Mesendoderm (in vitro differentiated cells): ENCODE measurements around the gene IFFO2. TPM values are rescaled to one million over a fixed set of nuclear protein-coding genes. Genes with fewer than 3 reads are reported as not detected.

Experiments used
- DNase-seq: peaks from one replicate; pipeline ENCODE4 v3.0.0; 2013
- H2AK5ac ChIP-seq: 2 replicates; pipeline ENCODE4 v1.6.1; 2013; ENCODE audit warnings: low read length, inconsistent platforms
- H2BK120ac ChIP-seq: 2 replicates; pipeline ENCODE4 v1.6.1; 2013; ENCODE audit warnings: low read depth, mild to moderate bottlenecking, low read length, moderate library complexity, mixed read lengths
- H2BK15ac ChIP-seq: replicated peaks from 2 replicates; pipeline ENCODE4 v1.6.1; 2013; ENCODE audit warnings: low read depth, mild to moderate bottlenecking, moderate library complexity
- H2BK5ac ChIP-seq: 2 replicates; pipeline ENCODE4 v1.6.1; 2013; ENCODE audit warnings: low read length, inconsistent platforms
- H3K18ac ChIP-seq: 2 replicates; pipeline ENCODE4 v1.6.1; 2013; ENCODE audit warnings: mild to moderate bottlenecking, low read length, mixed read lengths
- H3K23ac ChIP-seq: one replicate; pipeline ENCODE4 v1.6.1; 2013; ENCODE audit warnings: low read length
- H3K27ac ChIP-seq: 2 replicates; pipeline ENCODE4 v1.5.1; 2013; ENCODE audit warnings: low read depth, mild to moderate bottlenecking, inconsistent platforms, low read length, moderate library complexity
- H3K27me3 ChIP-seq: 2 replicates; pipeline ENCODE4 v1.6.1; 2013; ENCODE audit warnings: low read length, control low read depth, mild to moderate bottlenecking, inconsistent platforms; ENCODE audit not compliant: insufficient read depth, poor library complexity
- H3K36me3 ChIP-seq: 2 replicates; pipeline ENCODE4 v1.6.1; 2013; ENCODE audit warnings: low read length, inconsistent platforms; ENCODE audit not compliant: control insufficient read depth, insufficient read depth
- H3K4ac ChIP-seq: one replicate; pipeline ENCODE4 v1.6.1; 2013; ENCODE audit warnings: low read depth, mild to moderate bottlenecking, low read length, moderate library complexity
- H3K4me1 ChIP-seq: 2 replicates; pipeline ENCODE4 v1.6.1; 2013; ENCODE audit warnings: low read depth, low read length, inconsistent platforms; ENCODE audit not compliant: control insufficient read depth
- H3K4me2 ChIP-seq: 2 replicates; pipeline ENCODE4 v1.6.1; 2013; ENCODE audit warnings: low read length
- H3K4me3 ChIP-seq: 2 replicates; pipeline ENCODE4 v1.5.1; 2013; ENCODE audit warnings: mild to moderate bottlenecking, low read length
- H3K56ac ChIP-seq: one replicate; pipeline ENCODE4 v1.6.1; 2013; ENCODE audit warnings: low read length
- H3K79me1 ChIP-seq: 2 replicates; pipeline ENCODE4 v1.6.1; 2013; ENCODE audit warnings: low read length, inconsistent platforms
- H3K79me2 ChIP-seq: 2 replicates; pipeline ENCODE4 v1.6.1; 2013; ENCODE audit warnings: mild to moderate bottlenecking, low read length; ENCODE audit not compliant: control insufficient read depth, insufficient read depth
- H3K9ac ChIP-seq: 2 replicates; pipeline ENCODE4 v1.6.1; 2013; ENCODE audit warnings: low read length, inconsistent platforms
- H4K5ac ChIP-seq: one replicate; pipeline ENCODE4 v1.6.1; 2013; ENCODE audit warnings: low read length
- H4K8ac ChIP-seq: one replicate; pipeline ENCODE4 v1.6.1; 2013; ENCODE audit warnings: low read depth, mild to moderate bottlenecking, control low read depth, low read length, moderate library complexity
- WGBS: extraction: QIAGEN DNeasy Blood & Tissue Kit; methylation state at CpG from one replicate; pipeline ENCODE4 v1.1.7; 2013; ENCODE audit warnings: low lambda C conversion rate, missing lambda C conversion rate; ENCODE audit not compliant: insufficient coverage; ENCODE audit errors: extremely low coverage; 5-methylcytosine and 5-hydroxymethylcytosine counted together
- polyA plus RNA-seq, 2 experiments: library from polyadenylated mRNA; stranded (reverse); fragments of 200-250 nt; gene quantifications; one replicate each; pipeline ENCODE4 v1.2.3, GENCODE V29; 2013

The IFFO2 gene
- polyA plus RNA-seq (2013, experiment 1 of 2) = 10.7 TPM
- 11.3 TPM for polyA plus RNA-seq (2013, experiment 2 of 2)

DNA sequence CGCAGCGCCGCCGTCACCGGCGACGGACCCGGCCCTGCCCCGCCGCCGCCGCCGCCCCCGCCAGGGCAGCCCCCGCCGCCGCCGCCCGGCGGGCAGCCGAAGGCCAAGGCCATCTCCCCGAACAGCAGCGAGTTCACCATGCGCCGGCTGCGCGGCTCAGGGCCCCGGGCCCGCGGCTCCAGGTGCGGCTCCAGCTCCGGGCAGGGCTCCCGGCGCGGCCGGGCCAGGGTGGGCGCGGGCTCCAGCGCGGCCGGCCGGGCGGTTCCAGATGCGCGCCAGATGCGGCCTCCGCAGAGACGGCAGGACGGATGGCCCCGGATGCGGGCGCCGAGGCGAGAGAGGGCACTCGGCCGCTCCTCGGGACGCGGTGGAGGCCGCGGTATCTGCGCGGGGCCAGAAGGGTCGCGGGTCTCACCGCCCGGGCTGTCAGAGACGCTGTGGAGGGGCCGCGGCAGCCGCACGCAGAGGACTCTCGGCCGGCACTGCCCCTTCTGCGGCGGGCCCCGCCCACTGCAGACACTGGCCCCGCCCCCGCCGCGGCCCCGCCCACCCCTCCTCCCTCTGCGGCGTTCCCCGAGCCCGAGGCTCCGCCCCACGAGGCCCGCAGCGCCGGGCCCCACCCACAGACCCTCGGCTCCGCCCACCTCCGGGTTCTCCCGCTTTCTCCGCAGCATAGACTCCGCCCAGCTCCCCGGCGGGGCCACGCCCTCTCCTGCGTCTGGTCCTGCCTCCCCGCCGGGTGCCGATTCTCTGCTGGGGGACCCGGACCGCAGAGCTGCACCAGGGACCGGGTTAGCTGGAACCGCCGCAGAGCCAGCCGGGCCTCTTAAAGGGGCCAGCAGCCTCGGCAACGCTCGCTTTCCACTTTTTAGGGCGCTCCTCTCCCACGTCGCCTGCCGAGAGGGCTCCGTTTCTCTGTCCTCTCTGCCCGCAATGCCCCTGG is at the start of gene IFFO2:
Gene IFFO2, minus strand, starts transcription at position 484 of the 943 bp plus-strand sequence. Its CDS starts 344 bp downstream, at position 140.
- WGBS = no CpG with 5 or more reads among the region's 119 CpGs
- Histone ChIP-seq H3K4me2 (peak within 1 kb of the TSS; percentile 89), H3K36me3 (no peaks in the 10 kb centered on the region), H2BK5ac (no peak within 1 kb of the TSS), H3K27ac (no peak within 1 kb of the TSS), H3K56ac (peak within 1 kb of the TSS; percentile 88), H3K18ac (peak within 1 kb of the TSS; percentile 36), H2AK5ac (no peak within 1 kb of the TSS), H3K79me1 (peaks cover 8% of the 10 kb centered on the region), H2BK120ac (no peak within 1 kb of the TSS), H4K8ac (no peak within 1 kb of the TSS), H3K4ac (no peak within 1 kb of the TSS), H3K9ac (peak within 1 kb of the TSS; percentile 78), H3K4me3 (peak within 1 kb of the TSS; percentile 62), H2BK15ac (no peak within 1 kb of the TSS), H3K23ac (peak within 1 kb of the TSS; percentile 94), H4K5ac (no peak within 1 kb of the TSS), H3K27me3 (no peaks in the 10 kb centered on the region), H3K79me2 (peaks cover 15% of the 10 kb centered on the region), H3K4me1 (peaks cover 6% of the 10 kb centered on the region)
- DNase-seq = peak; percentile 94

DNA sequence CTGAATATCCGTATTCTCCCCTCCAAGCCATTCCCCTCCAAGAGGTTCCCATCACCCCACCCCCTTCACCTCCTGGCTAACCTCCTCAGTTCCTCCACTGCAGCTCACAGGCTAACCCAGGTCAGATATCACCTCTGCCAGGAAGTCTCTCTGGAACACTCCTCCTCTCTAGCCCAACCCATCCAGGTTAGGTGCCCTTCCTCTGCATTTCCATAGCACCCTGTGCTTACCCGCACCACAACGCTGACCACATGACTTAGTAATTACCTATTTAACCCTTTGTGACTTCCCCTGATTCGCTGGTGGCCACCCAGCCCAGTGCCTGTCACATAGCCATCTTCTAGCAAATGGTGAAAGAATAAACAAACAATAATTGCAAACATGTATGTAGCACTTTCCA is 49.5 kb upstream of the IFFO2 start:
- DNase-seq = peak; percentile 48
- no peak overlapping the region for H2BK120ac ChIP-seq

DNA sequence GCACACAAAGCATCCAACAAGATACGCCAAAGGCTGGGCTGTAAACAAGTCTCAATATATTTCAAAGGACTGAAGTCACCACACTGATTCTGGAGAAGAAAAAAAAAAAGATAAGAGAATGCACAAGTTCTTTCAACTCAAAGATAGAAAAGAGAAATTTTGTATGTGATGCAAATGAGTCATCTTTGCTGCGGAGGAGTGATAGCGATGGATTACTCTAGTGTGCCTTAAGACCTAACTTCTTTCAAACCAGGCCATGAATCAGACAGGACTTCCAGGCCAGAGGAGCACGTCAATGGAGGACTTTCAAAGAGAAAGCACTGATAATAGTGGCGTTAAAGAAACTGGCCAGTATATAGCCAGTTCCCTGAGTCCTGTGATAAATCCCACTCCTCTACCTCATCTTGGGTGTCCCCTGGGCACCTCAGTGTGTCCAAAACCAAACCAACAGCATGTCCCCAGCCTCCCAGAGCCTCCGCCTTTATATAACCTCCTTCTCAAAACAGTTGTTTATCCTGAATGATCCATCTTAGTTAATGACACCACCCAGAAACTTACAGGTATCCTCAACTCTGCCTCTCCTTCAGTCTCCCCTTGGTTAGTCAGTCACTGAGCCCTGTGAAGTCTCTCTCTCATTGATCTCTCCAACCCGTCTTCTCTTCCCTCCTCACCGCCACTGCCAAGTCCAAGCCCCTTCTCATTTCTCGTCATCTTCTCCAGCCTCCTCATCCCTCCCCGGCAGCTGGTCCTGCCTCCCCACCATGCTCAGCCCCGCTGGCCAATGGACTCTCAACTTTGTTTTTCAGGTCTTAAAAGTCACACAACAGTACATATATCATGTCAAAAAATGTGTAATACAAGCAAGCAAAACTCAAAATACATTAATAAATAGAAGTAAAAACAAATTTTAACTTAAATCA is 47.2 kb upstream of the IFFO2 start:
- no peak overlapping the region for H3K27ac ChIP-seq
- no peaks in the 10 kb centered on the region for H3K79me1 ChIP-seq

More for the DNA sequence above, 49.5 kb upstream of the IFFO2 start:
- Histone ChIP-seq H3K23ac (no peak overlapping the region), H3K79me1 (no peaks in the 10 kb centered on the region), H3K9ac (no peak overlapping the region), H3K36me3 (no peaks in the 10 kb centered on the region), H4K5ac (no peak overlapping the region), H3K4me1 (peaks cover 4% of the 10 kb centered on the region), H3K4ac (no peak overlapping the region), H3K4me3 (no peak overlapping the region), H3K18ac (no peak overlapping the region), H3K56ac (no peak overlapping the region), H3K79me2 (no peaks in the 10 kb centered on the region), H4K8ac (no peak overlapping the region), H2BK15ac (no peak overlapping the region), H2BK5ac (no peak overlapping the region), H2AK5ac (no peak overlapping the region), H3K27ac (no peak overlapping the region), H3K27me3 (no peaks in the 10 kb centered on the region), H3K4me2 (no peak overlapping the region)
- WGBS = no CpG with 5 or more reads among the region's 4 CpGs

DNA sequence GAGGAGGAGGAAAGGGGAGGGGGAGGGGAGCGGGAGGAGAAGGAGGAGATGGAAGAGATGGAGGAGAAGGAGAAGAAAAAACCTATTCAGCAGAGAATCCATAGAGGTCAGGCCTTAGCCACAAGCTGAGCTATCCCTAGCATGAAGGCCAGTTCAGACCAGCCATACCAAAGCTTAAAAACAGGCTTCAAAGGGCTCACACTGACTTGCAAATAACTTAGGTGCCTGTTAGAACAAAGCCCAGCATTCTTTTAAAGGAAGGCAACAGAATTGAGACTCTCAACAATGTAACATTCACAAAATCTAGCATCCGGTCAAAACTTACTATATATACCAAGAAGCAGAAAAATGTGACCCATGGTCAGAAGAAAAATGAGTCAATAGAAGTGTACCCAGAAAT is 43.6 kb upstream of the IFFO2 start:
- no peak overlapping the region for H3K9ac ChIP-seq

More for the DNA sequence above, 47.2 kb upstream of the IFFO2 start:
- Histone ChIP-seq H3K27me3 (no peaks in the 10 kb centered on the region), H3K23ac (no peak overlapping the region), H3K4ac (no peak overlapping the region), H3K4me1 (no peaks in the 10 kb centered on the region), H2BK5ac (no peak overlapping the region), H3K56ac (no peak overlapping the region), H3K36me3 (no peaks in the 10 kb centered on the region), H3K18ac (no peak overlapping the region), H3K4me2 (no peak overlapping the region), H3K9ac (no peak overlapping the region), H2BK120ac (no peak overlapping the region), H2BK15ac (no peak overlapping the region), H3K79me2 (no peaks in the 10 kb centered on the region), H4K8ac (no peak overlapping the region), H3K4me3 (no peak overlapping the region), H2AK5ac (no peak overlapping the region), H4K5ac (no peak overlapping the region)
- no peak for DNase-seq
- WGBS = no CpG with 5 or more reads among the region's 11 CpGs

DNA sequence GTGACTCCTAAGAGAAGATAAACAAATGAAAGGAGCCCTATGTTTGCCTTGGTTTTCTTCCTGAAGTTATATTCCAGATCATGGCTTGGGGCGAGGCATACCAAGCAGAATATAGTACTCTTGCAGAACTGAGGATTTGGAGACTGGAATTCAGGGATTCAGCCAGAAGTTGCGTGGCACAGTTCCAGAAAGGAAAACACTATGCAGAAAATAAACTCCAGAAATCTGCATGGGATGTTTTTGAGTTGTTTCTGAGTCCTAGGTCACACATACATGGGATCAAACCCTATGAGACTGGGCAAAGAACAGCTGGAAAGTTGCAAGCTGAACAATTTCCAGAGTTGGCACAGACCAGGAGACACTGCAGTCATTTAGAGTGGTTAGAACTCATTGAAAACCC is 42.9 kb upstream of the IFFO2 start:
- Histone ChIP-seq H2BK15ac (no peak overlapping the region), H4K8ac (no peak overlapping the region), H3K4me2 (no peak overlapping the region), H2BK5ac (no peak overlapping the region), H3K36me3 (no peaks in the 10 kb centered on the region), H3K4ac (no peak overlapping the region), H3K9ac (no peak overlapping the region), H3K23ac (no peak overlapping the region), H3K27ac (no peak overlapping the region), H2BK120ac (no peak overlapping the region), H3K79me1 (no peaks in the 10 kb centered on the region), H3K27me3 (no peaks in the 10 kb centered on the region), H2AK5ac (no peak overlapping the region), H3K4me1 (no peaks in the 10 kb centered on the region), H3K18ac (no peak overlapping the region), H4K5ac (no peak overlapping the region), H3K79me2 (no peaks in the 10 kb centered on the region), H3K56ac (no peak overlapping the region), H3K4me3 (no peak overlapping the region)
- no CpG with 5 or more reads among the region's 2 CpGs for WGBS
- DNase-seq = no peak

More for the DNA sequence above, 43.6 kb upstream of the IFFO2 start:
- no peak overlapping the region for H2BK5ac ChIP-seq
- no peaks in the 10 kb centered on the region for H3K79me1 ChIP-seq
- DNase-seq = no peak
- H3K56ac ChIP-seq = no peak overlapping the region
- H3K27me3 ChIP-seq = no peaks in the 10 kb centered on the region
- H4K5ac ChIP-seq = no peak overlapping the region
- no peak overlapping the region for H3K4me3 ChIP-seq
- no peak overlapping the region for H4K8ac ChIP-seq
- no peak overlapping the region for H3K23ac ChIP-seq
- no peaks in the 10 kb centered on the region for H3K79me2 ChIP-seq
- H2BK120ac ChIP-seq = no peak overlapping the region
- H3K4ac ChIP-seq = no peak overlapping the region
- no CpG with 5 or more reads among the region's 2 CpGs for WGBS
- H3K4me2 ChIP-seq = no peak overlapping the region
- no peak overlapping the region for H2BK15ac ChIP-seq
- no peak overlapping the region for H3K27ac ChIP-seq
- H3K18ac ChIP-seq = no peak overlapping the region
- H3K36me3 ChIP-seq = no peaks in the 10 kb centered on the region
- H2AK5ac ChIP-seq = no peak overlapping the region
- H3K4me1 ChIP-seq = no peaks in the 10 kb centered on the region
